Body of pancreas (tissue), 4 donors: ENCODE data around the gene COG8. TPM values are rescaled to one million over a fixed set of nuclear protein-coding genes. Genes with fewer than 3 reads are reported as not detected.

Source experiments
- ATAC-seq: fragments of 150-250 bp; one replicate; pipeline ENCODE4 v1.9.1; 2016
- DNase-seq, 4 donors: peaks; one replicate each; pipeline ENCODE4 v3.0.0-alpha.2; 2019
- H3K27ac ChIP-seq, 4 donors: fragments of 200-600 bp; sonication (generic); 1 replicate in 3 of 4; 2 replicates in 1 of 4; pipeline versions ENCODE4 v1.5.1 to v1.6.1; 2016 to 2019; ENCODE audit warnings: mild to moderate bottlenecking in 1 of 4, mixed read lengths in 1 of 4, moderate library complexity in 1 of 4
- H3K27me3 ChIP-seq, 2 donors: fragments of 200-600 bp; sonication (generic); one replicate each; pipeline ENCODE4 v1.6.0; 2016; ENCODE audit warnings: mild to moderate bottlenecking in 1 of 2
- H3K36me3 ChIP-seq, 2 donors: fragments of 200-600 bp; sonication (generic); replicated peaks in 1 of 2; 2 replicates each; pipeline ENCODE4 v1.5.1; 2016; ENCODE audit warnings: low read depth in 2 of 2; ENCODE audit not compliant: insufficient read depth in 1 of 2
- H3K4me1 ChIP-seq: fragments of 200-600 bp; sonication (generic); one replicate; pipeline ENCODE4 v1.6.0; 2016
- H3K4me3 ChIP-seq, 2 donors: fragments of 200-600 bp; sonication (generic); 1 replicate in 1 of 2; 2 replicates in 1 of 2; pipeline ENCODE4 v1.5.1; 2016 to 2019
- H3K9me3 ChIP-seq, 3 donors: fragments of 200-600 bp; sonication (generic); 1 replicate in 2 of 3; 2 replicates in 1 of 3; pipeline ENCODE4 v1.5.1; 2016
- POLR2A ChIP-seq, 3 donors: fragments of 450-650 bp; IDR thresholded peaks; one replicate each; pipeline ENCODE4 v1.6.1; 2016; ENCODE audit warnings: antibody characterized with exemption in 3 of 3, mild to moderate bottlenecking in 2 of 3
- WGBS, 2 donors: methylation state at CpG; one replicate each; pipeline ENCODE4 v1.1.5; 2017; 5-methylcytosine and 5-hydroxymethylcytosine counted together
- intact Hi-C: fragments of 100-400 bp; cut with DNase I; formaldehyde crosslinking; loops from one replicate; pipeline ENCODE4 v1.15.1; 2023
- total RNA-seq, 2 donors: library from RNA; depleted of rRNA; stranded (reverse); fragments of >200 nt; gene quantifications; one replicate each; pipeline ENCODE4 v1.1.0, GENCODE V29; 2016
- TF ChIP-seq, protein P1 (sequence below), 7 experiments: fragments of 450-650 bp in 4 of 7; fragments of 200-600 bp in 3 of 7; sonication (generic) in 3 of 7; IDR thresholded peaks; one replicate each; pipeline ENCODE4 v1.5.1; 2016 to 2019; ENCODE audit warnings: antibody characterized with exemption in 7 of 7

Gene COG8
- total RNA-seq, 2 donors from 2014 or later: 39.4 to 46.8 TPM

DNA sequence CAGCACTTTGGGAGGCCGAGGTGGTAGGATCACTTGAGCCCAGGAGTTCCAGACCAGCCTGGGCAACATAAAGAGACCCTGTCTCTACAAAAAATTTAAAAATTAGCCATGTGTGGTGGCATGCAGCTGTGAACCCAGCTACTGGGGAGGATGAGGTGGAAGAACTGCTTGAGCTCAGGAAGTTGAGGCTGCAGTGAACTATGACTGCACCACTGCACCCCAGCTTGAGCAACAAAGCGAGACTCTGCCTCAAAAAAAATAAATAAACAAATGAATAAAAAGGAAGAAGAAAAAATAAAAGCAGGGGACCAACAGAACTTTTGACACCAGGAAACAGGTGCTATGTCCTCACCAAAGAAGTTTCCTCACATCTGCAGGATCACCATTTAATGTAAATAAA, 32.2 kb upstream of the COG8 start:
- H3K36me3 ChIP-seq: peaks cover 0 to 25% of the 10 kb centered on the region in 2 donors
- DNase-seq (no peak), ATAC-seq (no peak)
- WGBS, 2 donors: 90 to 96% methylated on average over 2 of the region's 2 CpGs
- H3K4me3 ChIP-seq: no peak overlapping the region
- no peaks in the 10 kb centered on the region for H3K4me1 ChIP-seq
- intact Hi-C loops: no loop called here
- TF ChIP-seq, protein P1, sequence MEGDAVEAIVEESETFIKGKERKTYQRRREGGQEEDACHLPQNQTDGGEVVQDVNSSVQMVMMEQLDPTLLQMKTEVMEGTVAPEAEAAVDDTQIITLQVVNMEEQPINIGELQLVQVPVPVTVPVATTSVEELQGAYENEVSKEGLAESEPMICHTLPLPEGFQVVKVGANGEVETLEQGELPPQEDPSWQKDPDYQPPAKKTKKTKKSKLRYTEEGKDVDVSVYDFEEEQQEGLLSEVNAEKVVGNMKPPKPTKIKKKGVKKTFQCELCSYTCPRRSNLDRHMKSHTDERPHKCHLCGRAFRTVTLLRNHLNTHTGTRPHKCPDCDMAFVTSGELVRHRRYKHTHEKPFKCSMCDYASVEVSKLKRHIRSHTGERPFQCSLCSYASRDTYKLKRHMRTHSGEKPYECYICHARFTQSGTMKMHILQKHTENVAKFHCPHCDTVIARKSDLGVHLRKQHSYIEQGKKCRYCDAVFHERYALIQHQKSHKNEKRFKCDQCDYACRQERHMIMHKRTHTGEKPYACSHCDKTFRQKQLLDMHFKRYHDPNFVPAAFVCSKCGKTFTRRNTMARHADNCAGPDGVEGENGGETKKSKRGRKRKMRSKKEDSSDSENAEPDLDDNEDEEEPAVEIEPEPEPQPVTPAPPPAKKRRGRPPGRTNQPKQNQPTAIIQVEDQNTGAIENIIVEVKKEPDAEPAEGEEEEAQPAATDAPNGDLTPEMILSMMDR (IDR thresholded peaks at IDR 0.05): no peak
- no peak for TF ChIP-seq POLR2A (IDR thresholded peaks at IDR 0.05)
- H3K27ac ChIP-seq: no peak overlapping the region
- H3K27me3 ChIP-seq: no peaks in the 10 kb centered on the region
- no peaks in the 10 kb centered on the region for H3K9me3 ChIP-seq

DNA sequence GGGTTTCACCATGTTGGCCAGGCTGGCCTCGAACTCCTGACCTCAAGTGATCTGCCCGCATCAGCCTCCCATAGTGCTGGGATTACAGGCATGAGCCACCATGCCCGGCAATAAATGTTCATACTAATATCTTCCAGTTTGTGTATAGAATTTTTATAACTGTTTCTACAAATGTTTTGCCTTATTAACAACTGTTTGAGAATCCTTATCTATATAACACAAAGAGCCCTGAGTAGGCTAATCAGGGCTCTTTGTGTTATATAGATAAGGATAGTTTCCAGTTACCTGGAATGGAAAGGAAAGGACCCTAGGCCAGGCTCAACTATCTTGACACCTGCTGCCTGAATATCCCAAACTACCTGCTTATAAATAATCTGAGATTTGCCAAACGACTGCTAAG, 29.5 kb upstream of the COG8 start:
- TF ChIP-seq, protein P1 (IDR thresholded peaks at IDR 0.05): no peak
- TF ChIP-seq POLR2A (IDR thresholded peaks at IDR 0.05): no peak
- Histone ChIP-seq H3K27me3 (no peaks in the 10 kb centered on the region), H3K4me1 (no peaks in the 10 kb centered on the region), H3K9me3 (no peaks in the 10 kb centered on the region), H3K36me3 (peaks cover 0 to 33% of the 10 kb centered on the region in 2 donors), H3K27ac (no peak overlapping the region), H3K4me3 (no peak overlapping the region)
- intact Hi-C loops: no loop called here
- no peak for ATAC-seq
- no peak for DNase-seq
- WGBS, 2 donors: 74 to 80% methylated on average over 4 of the region's 4 CpGs

DNA sequence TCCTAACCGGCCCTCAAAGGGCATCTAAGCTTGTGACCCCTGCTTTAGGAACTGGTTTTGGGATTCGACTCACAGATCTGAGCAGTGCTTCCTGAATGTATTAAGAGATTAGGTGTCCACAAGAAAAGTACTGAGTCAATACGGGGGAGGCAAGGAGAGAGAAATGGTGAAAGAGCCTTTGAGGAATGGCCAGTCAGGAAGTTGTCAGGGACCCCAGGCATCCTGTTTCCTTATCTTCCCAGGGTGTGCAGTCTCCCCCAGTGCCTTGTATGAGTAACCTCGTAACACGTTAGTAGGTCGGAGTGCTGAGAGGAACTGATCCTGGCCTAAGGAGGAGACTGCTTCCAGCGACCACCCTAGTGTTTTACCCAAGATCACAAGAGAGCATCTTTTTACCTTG, 28.6 kb upstream of the COG8 start:
- H3K36me3 ChIP-seq: peaks cover 0 to 33% of the 10 kb centered on the region in 2 donors

DNA sequence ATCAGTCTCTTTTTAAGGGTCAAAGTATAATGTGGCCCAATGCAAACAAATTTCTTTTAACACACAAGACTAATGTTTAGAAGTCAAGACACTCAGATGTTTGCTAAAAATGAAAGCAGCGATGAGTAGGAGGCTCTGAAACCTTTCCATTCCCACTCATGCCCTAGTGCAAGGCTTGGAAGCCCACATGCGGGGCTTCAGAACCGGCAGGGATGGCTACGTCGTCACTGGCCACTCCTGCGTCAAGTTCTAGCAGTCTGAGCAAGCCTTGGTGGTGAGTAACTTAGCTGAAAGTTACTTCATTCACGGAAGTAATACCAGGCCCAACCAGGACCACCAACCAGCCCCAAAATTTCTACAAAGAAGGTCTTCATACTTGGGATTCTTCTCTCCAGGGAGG, 27.1 kb upstream of the COG8 start:
- Histone ChIP-seq H3K4me3 (no peak overlapping the region), H3K27me3 (no peaks in the 10 kb centered on the region), H3K4me1 (no peaks in the 10 kb centered on the region), H3K27ac (no peak overlapping the region), H3K9me3 (no peaks in the 10 kb centered on the region), H3K36me3 (peaks cover 0 to 33% of the 10 kb centered on the region in 2 donors)
- 90 to 94% methylated on average over 7 of the region's 7 CpGs for WGBS, 2 donors
- intact Hi-C loops: no loop called here
- DNase-seq (no peak), ATAC-seq (no peak)
- TF ChIP-seq, protein P1 (IDR thresholded peaks at IDR 0.05): no peak
- TF ChIP-seq POLR2A (IDR thresholded peaks at IDR 0.05): no peak

More for the DNA sequence above, 28.6 kb upstream of the COG8 start:
- Histone ChIP-seq H3K27me3 (no peaks in the 10 kb centered on the region), H3K4me1 (no peaks in the 10 kb centered on the region), H3K27ac (no peak overlapping the region), H3K4me3 (no peak overlapping the region), H3K9me3 (no peaks in the 10 kb centered on the region)
- intact Hi-C loops: no loop called here
- 78 to 98% methylated on average over 7 of the region's 7 CpGs for WGBS, 2 donors
- no peak for TF ChIP-seq POLR2A (IDR thresholded peaks at IDR 0.05)
- TF ChIP-seq, protein P1 (IDR thresholded peaks at IDR 0.05): no peak
- no peak for DNase-seq
- ATAC-seq: no peak

DNA sequence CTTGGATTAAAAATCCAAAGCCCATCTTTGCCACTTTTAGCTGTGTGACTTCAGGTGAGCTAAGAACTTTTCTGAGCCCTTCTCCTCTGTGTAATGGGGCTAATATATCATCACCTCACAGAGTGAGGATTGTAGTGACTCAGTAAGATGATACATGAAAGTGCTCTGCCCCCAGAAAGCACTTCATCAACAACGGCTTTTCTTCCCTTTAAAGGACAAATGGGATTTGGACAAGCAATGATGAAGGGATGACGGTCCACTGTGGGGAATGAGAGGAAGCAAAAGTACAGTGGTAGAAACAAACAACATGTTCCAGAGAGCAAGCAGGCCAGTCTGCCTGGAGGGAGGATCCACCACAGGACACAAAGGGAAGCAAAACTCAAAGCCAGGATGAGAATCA, 26.5 kb upstream of the COG8 start:
- intact Hi-C loops: no loop called here
- ATAC-seq (no peak), DNase-seq (no peak)
- WGBS, 2 donors: 72 to 93% methylated on average over 2 of the region's 2 CpGs
- H3K27me3 ChIP-seq: no peaks in the 10 kb centered on the region
- TF ChIP-seq, protein P1 (IDR thresholded peaks at IDR 0.05): no peak
- TF ChIP-seq POLR2A (IDR thresholded peaks at IDR 0.05): no peak
- H3K36me3 ChIP-seq: peaks cover 0 to 33% of the 10 kb centered on the region in 2 donors
- H3K27ac ChIP-seq: no peak overlapping the region
- H3K4me1 ChIP-seq: no peaks in the 10 kb centered on the region
- no peaks in the 10 kb centered on the region for H3K9me3 ChIP-seq
- H3K4me3 ChIP-seq: no peak overlapping the region
